Glomerular endothelial cell (primary cell): ENCODE measurements around the gene CLIP2. TPM values are rescaled to one million over a fixed set of nuclear protein-coding genes. Genes with fewer than 3 reads are reported as not detected.
"Not testable (repeated sequence)": the region's sequence is repeated elsewhere in the genome, so short reads cannot be mapped to it uniquely, and the experiment has no call there.

Experiments
- DNase-seq: peaks from one replicate; pipeline ENCODE4 v3.0.0-alpha.2; 2011; ENCODE audit warnings: low read depth, low spot score; ENCODE audit errors: extremely low read depth
- total RNA-seq: library from RNA; depleted of rRNA; stranded (reverse); fragments of >200 nt; gene quantifications from 2 replicates; pipeline ENCODE4 v1.2.3, GENCODE V29; 2015

The CLIP2 gene
- total RNA-seq, 1 donor from 2014 or later = 73.6 TPM

- DNase-seq = no peak
These were observed 138.8 kb downstream of the CLIP2 start for GRCh38 chr7:74428023-74428422.

- DNase-seq = no peak
These were observed 140.0 kb downstream of the CLIP2 start for GRCh38 chr7:74429153-74429747.

- not testable (repeated sequence) for DNase-seq
These were observed 141.2 kb downstream of the CLIP2 start for GRCh38 chr7:74430409-74430808.

- DNase-seq = no peak
These were observed 141.8 kb downstream of the CLIP2 start for GRCh38 chr7:74430961-74431466.

GRCh38 chr7:74437291-74437571 is 148.0 kb downstream of the CLIP2 start:
- not testable (repeated sequence) for DNase-seq

DNA sequence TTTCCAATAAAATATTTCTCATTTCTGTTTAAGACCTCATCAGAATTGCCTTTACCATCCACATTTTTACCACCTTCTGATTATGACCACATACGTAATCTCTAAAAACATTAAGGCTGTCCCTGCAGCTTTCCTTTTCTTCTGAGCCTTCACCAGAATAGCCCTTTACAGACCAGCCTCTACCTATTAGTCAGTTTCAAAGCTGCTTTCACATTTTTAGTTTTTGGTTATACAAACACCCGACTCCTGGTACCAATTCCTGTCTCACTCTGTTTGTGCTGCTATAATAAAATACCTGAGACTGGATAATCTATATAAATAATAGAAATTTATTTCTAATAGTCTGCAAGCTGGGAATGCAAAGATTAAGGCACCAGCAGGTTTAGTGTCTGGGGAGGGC is 149.1 kb downstream of the CLIP2 start:
- DNase-seq = no peak

GRCh38 chr7:74439541-74439940 is 150.3 kb downstream of the CLIP2 start:
- no peak for DNase-seq

DNA sequence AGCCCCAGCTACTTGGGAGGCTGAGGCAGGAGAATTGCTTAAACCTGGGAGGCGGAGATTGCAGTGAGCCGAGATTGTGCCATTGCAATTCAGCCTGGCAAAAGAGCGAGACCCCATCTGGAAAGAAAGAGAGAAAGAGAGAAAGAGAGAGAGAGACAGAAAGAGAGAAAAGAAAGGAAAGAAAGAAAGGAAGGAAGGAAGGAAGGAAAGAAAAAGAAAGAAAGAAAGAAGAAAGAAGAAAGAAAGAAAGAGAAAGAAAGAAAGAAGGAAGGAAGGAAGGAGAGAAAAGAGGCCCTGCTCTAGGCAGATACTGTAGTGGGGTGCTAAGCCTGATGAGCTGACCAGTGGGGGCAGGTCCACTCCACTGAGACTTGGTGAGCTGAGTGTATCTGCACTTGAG is 150.9 kb downstream of the CLIP2 start:
- DNase-seq = not testable (repeated sequence)

- DNase-seq = no peak
These were observed 152.6 kb downstream of the CLIP2 start for GRCh38 chr7:74441801-74442200.

DNA sequence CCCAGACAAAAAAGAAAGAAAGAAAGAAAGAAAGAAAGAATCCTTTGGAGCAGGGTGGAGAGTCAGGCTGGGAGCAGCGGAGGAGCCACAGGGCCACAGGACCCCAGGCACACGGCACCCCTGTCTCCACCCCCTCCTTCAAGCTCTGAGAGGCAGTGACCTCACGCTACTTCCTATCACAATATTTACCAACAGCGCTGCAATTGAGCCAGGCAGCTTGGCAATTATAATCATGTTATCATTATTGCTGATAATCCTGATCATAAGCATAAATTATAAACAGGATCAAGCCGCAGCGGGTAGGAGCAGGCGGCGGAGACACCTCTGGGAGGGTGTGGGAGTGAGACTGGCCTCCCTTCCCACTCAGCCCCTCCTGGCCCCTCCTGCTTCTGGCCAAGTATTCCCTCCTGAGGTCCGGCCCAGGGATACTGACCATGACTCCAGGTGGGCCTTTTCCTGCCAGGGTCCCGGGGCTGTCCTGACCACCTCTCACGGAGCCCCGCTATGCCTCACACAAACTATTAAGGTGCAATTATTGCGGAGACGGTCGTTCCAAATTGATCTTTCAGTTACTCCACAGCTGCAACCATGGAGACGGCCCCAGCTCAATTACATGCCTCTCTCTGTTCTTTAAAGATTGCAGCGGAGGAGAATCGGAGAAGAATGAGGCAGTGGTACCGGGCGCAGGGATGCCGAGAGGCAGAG is 154.5 kb downstream of the CLIP2 start:
- DNase-seq = no peak

DNA sequence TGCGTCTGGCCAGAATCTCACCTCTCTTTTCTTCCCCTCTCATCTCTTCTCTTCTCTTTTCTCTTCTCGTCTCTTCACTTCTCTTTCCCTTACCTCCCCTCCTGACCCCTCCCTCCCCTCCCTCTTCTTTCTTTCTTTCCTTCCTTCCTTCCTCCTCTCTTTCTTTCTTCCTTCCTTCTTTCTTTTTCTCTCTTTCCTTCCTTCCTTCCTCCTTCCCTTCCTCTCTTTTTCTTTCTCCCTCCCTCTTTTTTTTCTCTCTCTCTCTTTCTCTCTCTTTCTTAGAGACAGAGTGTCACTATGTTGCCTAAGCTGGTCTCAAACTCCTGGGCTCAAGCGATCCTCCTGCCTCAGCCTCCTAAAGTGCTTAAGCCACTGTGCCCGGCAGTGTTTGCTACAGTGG is 159.9 kb downstream of the CLIP2 start:
- DNase-seq = no peak

DNA sequence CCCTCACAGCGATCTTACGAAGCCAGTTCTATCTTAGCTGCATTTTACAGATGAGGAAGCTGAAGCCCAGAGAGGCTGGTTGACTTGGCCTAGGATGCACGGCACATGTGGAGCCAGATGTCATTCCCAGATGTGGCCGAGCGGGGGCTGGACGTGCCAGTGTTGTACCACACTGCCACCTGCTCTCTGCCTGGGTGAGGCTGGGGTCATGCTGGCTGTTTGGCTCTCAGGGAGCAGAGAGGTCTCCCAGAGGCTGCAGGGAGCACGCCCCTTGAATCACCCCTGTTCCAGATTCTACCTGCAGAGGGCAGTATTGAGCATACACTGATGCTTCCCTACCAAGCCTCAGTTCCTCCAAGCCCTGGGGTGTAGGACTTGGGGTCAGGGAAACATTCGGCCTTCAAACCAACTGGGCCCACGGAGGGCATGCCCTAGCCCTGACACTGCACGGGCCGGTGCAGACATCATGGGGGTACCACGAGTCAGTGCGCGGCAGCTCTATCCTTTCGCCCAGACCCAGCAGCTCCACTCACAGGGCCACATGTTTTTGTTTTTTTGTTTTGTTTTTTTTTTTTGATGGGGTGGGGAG is 160.7 kb downstream of the CLIP2 start:
- peak; percentile 16 for DNase-seq

GRCh38 chr7:74452748-74453321 is 163.6 kb downstream of the CLIP2 start:
- no peak for DNase-seq

- DNase-seq = no peak
These were observed 164.3 kb downstream of the CLIP2 start, which contains the start of gene GTF2IRD1 for GRCh38 chr7:74453322-74454011. TSS of gene GTF2IRD1 (plus strand) at chr7:74453906. CDS start at chr7:74508081, 54,175 bp downstream.

- DNase-seq = no peak
These were observed 165.1 kb downstream of the CLIP2 start for GRCh38 chr7:74454021-74454924.

GRCh38 chr7:74454925-74455288 is 165.7 kb downstream of the CLIP2 start:
- no peak for DNase-seq

DNA sequence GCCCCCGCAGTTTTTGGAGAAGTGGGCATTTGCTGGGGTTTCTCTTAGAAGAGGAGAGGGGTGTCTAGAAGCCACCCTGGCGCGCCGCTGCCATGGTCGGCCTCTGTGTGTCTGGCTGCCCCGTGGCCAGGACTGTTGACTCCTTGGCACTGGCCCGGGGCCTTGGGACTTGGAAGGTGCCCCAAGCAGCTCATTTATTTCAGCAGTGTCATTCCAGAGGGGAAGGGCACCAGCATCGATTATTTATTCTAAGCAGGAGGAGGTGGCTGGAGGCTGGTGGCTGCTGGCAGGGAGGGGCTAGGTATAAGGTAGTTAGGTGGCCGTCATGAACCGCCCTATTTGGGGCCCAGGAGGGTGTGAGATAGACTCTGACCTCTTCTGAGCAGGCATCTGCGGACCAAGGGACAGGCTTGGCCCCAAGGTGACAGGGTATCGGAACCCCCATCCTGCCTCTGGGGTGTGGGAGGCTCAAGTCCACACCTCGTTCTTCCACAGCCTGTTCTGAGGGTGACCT is 166.1 kb downstream of the CLIP2 start:
- DNase-seq = no peak
